IPS DF 19.7 (cell line): ENCODE data around the gene HNRNPUL1.

Source experiments
- DNase-seq: peaks from one replicate; pipeline ENCODE4 v3.0.0-alpha.2; 2013; ENCODE audit warnings: low read depth, low spot score

HNRNPUL1 gene

GRCh38 chr19:41234512-41235168 lies 29.5 kb upstream of the HNRNPUL1 start:
- DNase-seq: no peak

GRCh38 chr19:41235480-41235879 lies 28.7 kb upstream of the HNRNPUL1 start:
- DNase-seq: no peak

GRCh38 chr19:41238244-41238643 lies 25.9 kb upstream of the HNRNPUL1 start:
- no peak for DNase-seq

GRCh38 chr19:41239363-41239762 lies 24.8 kb upstream of the HNRNPUL1 start:
- DNase-seq: no peak

GRCh38 chr19:41239961-41240574 lies 24.1 kb upstream of the HNRNPUL1 start:
- no peak for DNase-seq

GRCh38 chr19:41241859-41242258 lies 22.3 kb upstream of the HNRNPUL1 start:
- DNase-seq: no peak

- no peak for DNase-seq
Observed at GRCh38 chr19:41244117-41244516, 20.1 kb upstream of the HNRNPUL1 start.

GRCh38 chr19:41245843-41246242 lies 18.3 kb upstream of the HNRNPUL1 start:
- DNase-seq: no peak

GRCh38 chr19:41248895-41249294 lies 15.3 kb upstream of the HNRNPUL1 start:
- DNase-seq: no peak

- DNase-seq: no peak
Observed at GRCh38 chr19:41249707-41250423, 14.3 kb upstream of the HNRNPUL1 start.

- no peak for DNase-seq
Observed at GRCh38 chr19:41253660-41254059, 10.5 kb upstream of the HNRNPUL1 start.

GRCh38 chr19:41255171-41255570 lies 9.0 kb upstream of the HNRNPUL1 start:
- DNase-seq: no peak

- DNase-seq: no peak
Observed at GRCh38 chr19:41261474-41262190, 2.5 kb upstream of the HNRNPUL1 start.

GRCh38 chr19:41263042-41263849 lies 926 bp upstream of the HNRNPUL1 start:
- DNase-seq: no peak

- no peak for DNase-seq
Observed at GRCh38 chr19:41264581-41265394, 616 bp downstream of the HNRNPUL1 start.

- DNase-seq: no peak
Observed at GRCh38 chr19:41265395-41266153, 1.4 kb downstream of the HNRNPUL1 start.

GRCh38 chr19:41269055-41269454 lies 4.9 kb downstream of the HNRNPUL1 start:
- no peak for DNase-seq

GRCh38 chr19:41269571-41269970 lies 5.4 kb downstream of the HNRNPUL1 start:
- DNase-seq: no peak

- DNase-seq: no peak
Observed at GRCh38 chr19:41273076-41273475, 8.9 kb downstream of the HNRNPUL1 start.

GRCh38 chr19:41274802-41275201 lies 10.6 kb downstream of the HNRNPUL1 start:
- DNase-seq: no peak
